ENCODE results near the gene DUS3L. TPM values are rescaled to one million over a fixed set of nuclear protein-coding genes. Genes with fewer than 3 reads are reported as not detected.

The DUS3L gene
- polyA plus RNA-seq, 1 donor (not counting 4 experiments of a cell fraction or from before 2014, with no cell fraction given), result 12.0 TPM

DNA sequence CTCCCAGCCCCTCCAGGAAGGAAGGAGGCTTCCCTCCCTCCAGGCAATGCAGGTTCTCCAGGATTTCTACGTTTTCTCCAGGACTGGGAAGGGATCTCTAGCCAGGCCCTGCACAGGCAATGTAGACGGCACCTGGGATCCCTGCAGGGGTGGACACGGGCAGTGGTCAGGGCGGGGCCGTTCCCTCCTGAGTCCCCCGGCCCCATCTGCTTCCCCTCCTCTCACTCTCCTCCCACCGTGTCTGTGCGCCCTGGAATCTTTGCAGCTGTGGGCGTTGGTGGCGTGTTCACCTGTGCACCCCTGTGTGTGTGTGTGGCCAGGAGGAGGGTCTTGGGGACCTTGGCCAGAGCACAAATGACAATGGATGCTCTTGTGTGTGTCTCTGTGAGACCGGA is 23.9 kb upstream of the DUS3L start:
- H3K9me3 ChIP-seq (ENCODE audit: control insufficient read depth, low read depth, low read length), result no peaks in the 10 kb centered on the region
- no peak overlapping the region for H3K9ac ChIP-seq (ENCODE audit: control insufficient read depth, extremely low read depth, insufficient read depth, low read length)
- no peak overlapping the region for H3K4me3 ChIP-seq (ENCODE audit: control insufficient read depth in 2 of 3, extremely low read depth in 1 of 3, insufficient read depth in 2 of 3, low read depth in 1 of 3, low read length in 3 of 3)
- TF ChIP-seq EZH2 (IDR thresholded peaks at IDR 0.05; ENCODE audit: low read length), result no peak
- TF ChIP-seq, protein P1, sequence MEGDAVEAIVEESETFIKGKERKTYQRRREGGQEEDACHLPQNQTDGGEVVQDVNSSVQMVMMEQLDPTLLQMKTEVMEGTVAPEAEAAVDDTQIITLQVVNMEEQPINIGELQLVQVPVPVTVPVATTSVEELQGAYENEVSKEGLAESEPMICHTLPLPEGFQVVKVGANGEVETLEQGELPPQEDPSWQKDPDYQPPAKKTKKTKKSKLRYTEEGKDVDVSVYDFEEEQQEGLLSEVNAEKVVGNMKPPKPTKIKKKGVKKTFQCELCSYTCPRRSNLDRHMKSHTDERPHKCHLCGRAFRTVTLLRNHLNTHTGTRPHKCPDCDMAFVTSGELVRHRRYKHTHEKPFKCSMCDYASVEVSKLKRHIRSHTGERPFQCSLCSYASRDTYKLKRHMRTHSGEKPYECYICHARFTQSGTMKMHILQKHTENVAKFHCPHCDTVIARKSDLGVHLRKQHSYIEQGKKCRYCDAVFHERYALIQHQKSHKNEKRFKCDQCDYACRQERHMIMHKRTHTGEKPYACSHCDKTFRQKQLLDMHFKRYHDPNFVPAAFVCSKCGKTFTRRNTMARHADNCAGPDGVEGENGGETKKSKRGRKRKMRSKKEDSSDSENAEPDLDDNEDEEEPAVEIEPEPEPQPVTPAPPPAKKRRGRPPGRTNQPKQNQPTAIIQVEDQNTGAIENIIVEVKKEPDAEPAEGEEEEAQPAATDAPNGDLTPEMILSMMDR (optimal IDR thresholded peaks at IDR 0.05 in 1 of 3, IDR thresholded peaks at IDR 0.05 in 1 of 3, conservative IDR thresholded peaks at IDR 0.05 in 1 of 3; ENCODE audit: extremely low read depth in 1 of 3, insufficient read depth in 2 of 3, low read length in 3 of 3), result no peak
- H3K27me3 ChIP-seq (ENCODE audit: control insufficient read depth, extremely low read depth, insufficient read depth, low read length), result peaks cover 16% of the 10 kb centered on the region
- no peak for DNase-seq (ENCODE audit: low read depth, low spot score)
- H3K4me2 ChIP-seq (ENCODE audit: control insufficient read depth, extremely low read depth, insufficient read depth, low read depth, low read length), result no peak overlapping the region
- no peaks in the 10 kb centered on the region for H3K79me2 ChIP-seq (ENCODE audit: control insufficient read depth, insufficient read depth, low read length)
- H3K27ac ChIP-seq (ENCODE audit: control insufficient read depth, insufficient read depth, low read length), result no peak overlapping the region
- no peaks in the 10 kb centered on the region for H3K4me1 ChIP-seq (ENCODE audit: control insufficient read depth, extremely low read depth, insufficient read depth, low read length)
- no peak overlapping the region for H2AFZ ChIP-seq (ENCODE audit: control insufficient read depth, low read length)
- H3K9me1 ChIP-seq (ENCODE audit: control insufficient read depth, extremely low read depth, insufficient read depth, low read length), result no peaks in the 10 kb centered on the region
- no peaks in the 10 kb centered on the region for H3K36me3 ChIP-seq (ENCODE audit: control insufficient read depth in 2 of 2, extremely low read depth in 1 of 2, insufficient read depth in 2 of 2, low read length in 2 of 2)
- H4K20me1 ChIP-seq (ENCODE audit: control insufficient read depth, extremely low read depth, insufficient read depth, low read length), result no peaks in the 10 kb centered on the region
- no peak for FAIRE-seq
- dilution Hi-C loops (cut with MboI; ENCODE audit: extremely low pct_ligation_motif_present, low sequenced_read_pairs), result no loop called here

DNA sequence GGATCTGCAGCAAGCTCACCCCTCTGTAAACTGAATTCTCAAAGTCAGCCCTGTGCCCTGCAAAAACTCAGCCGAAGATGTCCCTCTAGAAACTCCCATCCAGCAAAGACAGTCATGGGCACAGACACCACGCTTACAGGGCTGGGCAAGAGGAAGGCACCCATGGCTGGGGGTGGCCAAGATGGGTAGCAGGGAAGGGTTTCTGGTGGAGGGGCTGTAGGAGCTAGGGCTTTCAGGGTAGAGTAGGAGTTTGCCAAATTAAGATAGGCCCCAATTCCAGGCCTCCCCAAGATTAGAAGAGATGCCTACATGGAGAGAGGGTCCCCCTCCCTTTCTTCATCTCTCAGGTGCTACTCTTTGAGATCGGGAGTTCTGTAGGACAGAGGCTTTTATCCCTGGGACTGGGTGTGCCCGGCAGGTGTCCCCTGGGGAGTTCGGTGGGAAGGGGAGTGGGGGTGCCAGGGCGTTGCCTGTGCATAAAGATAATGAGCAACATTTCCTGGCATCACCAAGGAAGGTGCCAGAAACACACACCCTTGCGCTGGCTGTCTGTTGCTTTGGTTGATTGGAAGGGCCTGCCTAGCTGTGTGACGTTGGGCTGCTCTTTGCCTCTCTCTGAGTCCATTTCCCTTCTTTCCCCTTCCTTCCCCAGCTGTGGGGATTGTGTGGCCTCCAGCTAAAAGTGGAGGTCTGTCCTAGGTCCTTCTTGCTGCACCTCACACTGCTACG is 23.3 kb upstream of the DUS3L start:
- Histone ChIP-seq H3K27me3 (ENCODE audit: control insufficient read depth, extremely low read depth, insufficient read depth, low read length) (peaks cover 16% of the 10 kb centered on the region), H3K27ac (ENCODE audit: control insufficient read depth, insufficient read depth, low read length) (no peak overlapping the region), H2AFZ (ENCODE audit: control insufficient read depth, low read length) (no peak overlapping the region), H3K4me1 (ENCODE audit: control insufficient read depth, extremely low read depth, insufficient read depth, low read length) (no peaks in the 10 kb centered on the region), H3K36me3 (ENCODE audit: control insufficient read depth in 2 of 2, extremely low read depth in 1 of 2, insufficient read depth in 2 of 2, low read length in 2 of 2) (no peaks in the 10 kb centered on the region), H4K20me1 (ENCODE audit: control insufficient read depth, extremely low read depth, insufficient read depth, low read length) (no peaks in the 10 kb centered on the region), H3K9ac (ENCODE audit: control insufficient read depth, extremely low read depth, insufficient read depth, low read length) (no peak overlapping the region), H3K79me2 (ENCODE audit: control insufficient read depth, insufficient read depth, low read length) (no peaks in the 10 kb centered on the region), H3K4me2 (ENCODE audit: control insufficient read depth, extremely low read depth, insufficient read depth, low read depth, low read length) (no peak overlapping the region), H3K4me3 (ENCODE audit: control insufficient read depth in 2 of 3, extremely low read depth in 1 of 3, insufficient read depth in 2 of 3, low read depth in 1 of 3, low read length in 3 of 3) (no peak overlapping the region), H3K9me3 (ENCODE audit: control insufficient read depth, low read depth, low read length) (no peaks in the 10 kb centered on the region), H3K9me1 (ENCODE audit: control insufficient read depth, extremely low read depth, insufficient read depth, low read length) (no peaks in the 10 kb centered on the region)
- TF ChIP-seq, protein P1 (optimal IDR thresholded peaks at IDR 0.05 in 1 of 3, IDR thresholded peaks at IDR 0.05 in 1 of 3, conservative IDR thresholded peaks at IDR 0.05 in 1 of 3; ENCODE audit: extremely low read depth in 1 of 3, insufficient read depth in 2 of 3, low read length in 3 of 3), result no peak
- no peak for TF ChIP-seq EZH2 (IDR thresholded peaks at IDR 0.05; ENCODE audit: low read length)
- FAIRE-seq, result no peak
- dilution Hi-C loops (cut with MboI; ENCODE audit: extremely low pct_ligation_motif_present, low sequenced_read_pairs), result no loop called here
- DNase-seq (ENCODE audit: low read depth, low spot score), result no peak
